ENCODE data around the gene ABHD4.
A peak's percentile ranks its signal among the peaks of the same experiment; 100 is the strongest.

Gene ABHD4

DNA sequence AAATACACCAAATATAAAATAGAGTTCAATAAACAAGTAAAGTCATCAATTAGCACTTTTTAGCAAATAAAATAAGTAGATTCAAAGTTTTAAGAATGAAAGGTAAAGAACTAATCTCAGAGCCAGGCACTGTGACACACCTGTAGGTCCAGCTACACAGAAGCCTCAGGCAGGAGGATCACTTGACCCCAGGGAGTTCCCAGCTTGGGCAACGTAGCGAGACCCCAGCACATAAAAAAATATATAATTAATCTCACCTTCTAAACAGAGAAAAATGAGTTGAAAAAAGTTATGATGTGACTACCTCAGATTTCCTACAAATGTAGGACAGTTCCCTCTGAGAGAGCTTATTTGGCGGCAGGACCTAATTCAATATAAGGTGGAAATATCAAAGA, 28.4 kb upstream of the ABHD4 start:
- DNase-seq (ENCODE audit: low read depth, low spot score), result no peak
- TF ChIP-seq, protein P1, sequence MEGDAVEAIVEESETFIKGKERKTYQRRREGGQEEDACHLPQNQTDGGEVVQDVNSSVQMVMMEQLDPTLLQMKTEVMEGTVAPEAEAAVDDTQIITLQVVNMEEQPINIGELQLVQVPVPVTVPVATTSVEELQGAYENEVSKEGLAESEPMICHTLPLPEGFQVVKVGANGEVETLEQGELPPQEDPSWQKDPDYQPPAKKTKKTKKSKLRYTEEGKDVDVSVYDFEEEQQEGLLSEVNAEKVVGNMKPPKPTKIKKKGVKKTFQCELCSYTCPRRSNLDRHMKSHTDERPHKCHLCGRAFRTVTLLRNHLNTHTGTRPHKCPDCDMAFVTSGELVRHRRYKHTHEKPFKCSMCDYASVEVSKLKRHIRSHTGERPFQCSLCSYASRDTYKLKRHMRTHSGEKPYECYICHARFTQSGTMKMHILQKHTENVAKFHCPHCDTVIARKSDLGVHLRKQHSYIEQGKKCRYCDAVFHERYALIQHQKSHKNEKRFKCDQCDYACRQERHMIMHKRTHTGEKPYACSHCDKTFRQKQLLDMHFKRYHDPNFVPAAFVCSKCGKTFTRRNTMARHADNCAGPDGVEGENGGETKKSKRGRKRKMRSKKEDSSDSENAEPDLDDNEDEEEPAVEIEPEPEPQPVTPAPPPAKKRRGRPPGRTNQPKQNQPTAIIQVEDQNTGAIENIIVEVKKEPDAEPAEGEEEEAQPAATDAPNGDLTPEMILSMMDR (IDR thresholded peaks at IDR 0.05; ENCODE audit: low read depth, low read length), result no peak
- in situ Hi-C loops (cut with HindIII; ENCODE audit: low sequenced_read_pairs), result no loop called here
- H3K4me3 ChIP-seq (ENCODE audit: low read depth, low read length), result no peak overlapping the region

DNA sequence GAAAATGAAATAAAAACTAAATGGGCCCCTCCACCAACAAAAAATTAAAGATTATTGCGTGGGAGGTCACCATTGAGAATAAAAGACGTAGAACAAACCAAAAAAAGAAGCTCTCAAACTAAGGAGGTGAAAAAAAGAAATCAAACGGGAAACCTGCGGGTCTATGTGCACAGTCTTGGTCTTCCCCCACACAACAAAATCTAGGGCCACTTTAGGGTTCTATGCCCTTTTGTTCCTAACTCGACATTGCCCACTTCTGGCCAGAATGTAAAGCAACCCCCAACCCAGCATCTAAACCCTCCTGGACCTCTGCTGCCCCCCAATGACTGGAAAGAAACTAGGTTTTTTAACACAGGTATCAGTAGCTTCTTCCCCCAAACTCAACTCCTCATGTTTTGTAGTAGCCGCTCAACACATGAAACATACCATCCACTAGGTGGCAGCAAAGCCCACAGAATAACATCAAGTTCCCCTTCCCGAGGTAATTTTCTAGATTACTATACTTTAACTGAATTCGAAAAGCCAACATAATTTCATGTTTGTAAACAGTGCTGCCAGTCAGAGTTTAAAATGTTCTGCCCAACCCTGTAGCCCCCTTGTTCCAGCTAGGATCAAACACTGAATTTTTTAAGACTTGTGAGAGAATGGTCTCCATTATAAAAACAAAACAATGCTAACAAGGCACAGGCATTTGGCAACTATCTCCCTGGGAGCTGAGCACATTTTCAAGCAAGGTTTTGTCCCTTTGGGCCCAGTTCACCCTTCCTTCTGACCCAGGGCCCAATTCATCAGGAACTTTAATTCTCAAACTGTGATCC, 27.8 kb upstream of the ABHD4 start:
- TF ChIP-seq, protein P1 (IDR thresholded peaks at IDR 0.05; ENCODE audit: low read depth, low read length), result peak; percentile 68
- in situ Hi-C loops (cut with HindIII; ENCODE audit: low sequenced_read_pairs), result no loop called here
- no peak overlapping the region for H3K4me3 ChIP-seq (ENCODE audit: low read depth, low read length)
- peak; percentile 81 for DNase-seq (ENCODE audit: low read depth, low spot score)

DNA sequence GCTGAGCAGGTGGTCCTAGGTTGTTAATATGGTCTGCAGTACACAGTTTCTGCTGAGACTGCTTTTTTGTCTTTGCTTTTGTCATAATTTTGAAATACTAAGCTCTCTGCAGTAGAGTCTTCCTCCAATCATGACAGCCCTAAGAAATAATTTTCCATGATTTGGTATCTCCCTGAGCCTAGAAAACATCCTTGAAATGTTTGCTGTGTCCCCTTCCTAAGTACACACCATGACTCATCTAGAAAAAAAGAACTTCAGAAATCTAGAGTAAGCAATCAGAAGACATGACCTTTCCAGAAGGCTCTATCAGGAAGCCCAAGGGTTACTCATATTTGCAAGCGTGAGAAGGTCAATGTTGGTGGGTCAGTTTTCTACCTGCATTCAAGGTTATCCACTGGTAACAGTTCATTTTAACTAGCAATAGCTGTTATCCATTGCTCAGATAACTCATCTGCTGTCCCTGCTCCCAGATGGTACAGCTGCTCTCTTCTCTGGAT, 25.5 kb upstream of the ABHD4 start:
- TF ChIP-seq, protein P1 (IDR thresholded peaks at IDR 0.05; ENCODE audit: low read depth, low read length), result no peak
- in situ Hi-C loops (cut with HindIII; ENCODE audit: low sequenced_read_pairs), result no loop called here
- no peak overlapping the region for H3K4me3 ChIP-seq (ENCODE audit: low read depth, low read length)
- DNase-seq (ENCODE audit: low read depth, low spot score), result peak; percentile 53

DNA sequence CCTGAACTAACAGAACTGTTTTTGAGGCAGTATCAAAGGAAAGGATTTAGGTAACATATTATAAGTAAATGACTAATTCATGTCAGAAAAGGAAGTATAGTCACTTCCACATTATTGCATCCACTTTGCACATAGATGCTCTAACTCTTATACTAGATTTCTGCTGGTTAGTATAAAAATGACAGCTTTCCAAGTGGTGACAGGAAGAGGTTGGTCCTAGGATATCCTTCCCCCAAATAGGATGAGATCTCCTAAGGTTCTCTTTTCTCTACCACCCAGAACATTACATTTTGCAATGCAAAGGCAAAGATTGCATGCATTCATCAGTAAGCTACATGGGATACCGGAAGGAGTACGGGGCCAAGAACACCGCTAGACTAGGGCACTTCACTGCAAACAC, 24.3 kb upstream of the ABHD4 start:
- no peak overlapping the region for H3K4me3 ChIP-seq (ENCODE audit: low read depth, low read length)
- in situ Hi-C loops (cut with HindIII; ENCODE audit: low sequenced_read_pairs), result no loop called here

DNA sequence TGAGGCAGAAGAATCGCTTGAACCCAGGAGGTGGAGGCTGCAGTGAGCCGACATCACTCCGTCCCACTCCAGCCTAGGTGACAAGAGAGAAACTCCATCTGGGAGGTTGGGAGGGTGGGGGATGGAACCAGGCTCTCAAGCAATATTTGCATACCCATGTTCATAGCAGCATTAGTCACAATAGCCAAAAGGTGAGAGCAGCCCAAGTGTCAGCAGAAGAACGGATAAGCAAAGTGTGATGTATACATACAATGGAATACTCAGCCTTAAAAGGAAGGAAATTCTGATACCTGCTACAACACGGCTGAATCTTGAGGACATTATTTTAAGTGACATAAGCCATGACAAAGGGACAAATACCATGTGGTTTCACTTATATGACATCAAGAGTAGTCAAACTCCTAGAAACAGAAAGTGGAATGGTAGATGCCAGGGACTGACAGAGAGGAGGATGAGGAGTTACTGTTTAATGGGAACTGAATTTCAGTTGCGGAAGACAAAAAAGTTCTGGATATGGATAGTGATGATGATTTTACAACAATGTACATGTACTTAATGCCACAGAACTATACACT, 20.7 kb upstream of the ABHD4 start:
- TF ChIP-seq, protein P1 (IDR thresholded peaks at IDR 0.05; ENCODE audit: low read depth, low read length), result no peak
- in situ Hi-C loops (cut with HindIII; ENCODE audit: low sequenced_read_pairs), result no loop called here
- H3K4me3 ChIP-seq (ENCODE audit: low read depth, low read length), result no peak overlapping the region
- no peak for DNase-seq (ENCODE audit: low read depth, low spot score)

More for the DNA sequence above, 24.3 kb upstream of the ABHD4 start:
- no peak for DNase-seq (ENCODE audit: low read depth, low spot score)
- TF ChIP-seq, protein P1 (IDR thresholded peaks at IDR 0.05; ENCODE audit: low read depth, low read length), result no peak

DNA sequence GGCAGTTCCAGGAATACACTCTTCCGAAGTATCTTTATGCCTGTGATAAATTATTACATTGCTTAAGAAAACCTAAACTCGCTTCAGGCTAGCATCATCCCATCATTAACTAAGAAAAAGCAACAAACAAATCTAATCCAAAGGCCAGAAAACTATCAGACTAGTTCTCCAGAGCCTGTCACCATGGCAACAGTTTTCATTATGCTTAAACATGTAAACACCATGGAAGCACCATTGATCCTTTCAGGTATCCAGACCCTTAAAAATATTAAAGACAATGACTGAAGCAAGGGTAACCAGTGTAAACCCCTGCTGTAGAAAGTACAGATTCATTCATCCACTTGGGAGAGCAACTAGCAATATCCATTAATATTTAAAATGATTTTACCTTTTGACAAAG, 18.9 kb upstream of the ABHD4 start:
- in situ Hi-C loops (cut with HindIII; ENCODE audit: low sequenced_read_pairs), result no loop called here
- no peak for DNase-seq (ENCODE audit: low read depth, low spot score)
- no peak overlapping the region for H3K4me3 ChIP-seq (ENCODE audit: low read depth, low read length)
- TF ChIP-seq, protein P1 (IDR thresholded peaks at IDR 0.05; ENCODE audit: low read depth, low read length), result no peak

Data from astrocyte of the spinal cord (primary cell).